Choroid plexus epithelial cell (primary cell): ENCODE results near the gene HINFP.

ENCODE experiments used
- DNase-seq: peaks from one replicate; pipeline ENCODE4 v3.0.0-alpha.2; 2010; ENCODE audit warnings: low read depth
- H3K4me3 ChIP-seq: 2 replicates; pipeline ENCODE4 v1.5.1; 2011; ENCODE audit warnings: low read depth, mild to moderate bottlenecking, control low read depth, low read length, moderate library complexity
- CTCF ChIP-seq: conservative IDR thresholded peaks from 2 replicates; pipeline ENCODE4 v1.5.1; 2011; ENCODE audit warnings: low read depth, mild to moderate bottlenecking, control low read depth, inconsistent platforms, low read length, moderate library complexity

The HINFP gene

GRCh38 chr11:119118227-119118626 is 3.2 kb upstream of the HINFP start:
- H3K4me3 ChIP-seq = no peak overlapping the region
- TF ChIP-seq CTCF = no peak

GRCh38 chr11:119118946-119119345 is 2.4 kb upstream of the HINFP start:
- no peak for TF ChIP-seq CTCF
- no peak overlapping the region for H3K4me3 ChIP-seq
- DNase-seq = no peak

More at GRCh38 chr11:119118227-119118626, 3.2 kb upstream of the HINFP start:
- DNase-seq = no peak

GRCh38 chr11:119120639-119121007 is 757 bp upstream of the HINFP start:
- H3K4me3 ChIP-seq = peak overlapping the region; percentile 62
- DNase-seq = peak; percentile 86

GRCh38 chr11:119121811-119122124 is 388 bp downstream of the HINFP start:
- no peak for DNase-seq
- no peak for TF ChIP-seq CTCF
- peak overlapping the region; percentile 79 for H3K4me3 ChIP-seq

More at GRCh38 chr11:119120639-119121007, 757 bp upstream of the HINFP start:
- no peak for TF ChIP-seq CTCF

DNA sequence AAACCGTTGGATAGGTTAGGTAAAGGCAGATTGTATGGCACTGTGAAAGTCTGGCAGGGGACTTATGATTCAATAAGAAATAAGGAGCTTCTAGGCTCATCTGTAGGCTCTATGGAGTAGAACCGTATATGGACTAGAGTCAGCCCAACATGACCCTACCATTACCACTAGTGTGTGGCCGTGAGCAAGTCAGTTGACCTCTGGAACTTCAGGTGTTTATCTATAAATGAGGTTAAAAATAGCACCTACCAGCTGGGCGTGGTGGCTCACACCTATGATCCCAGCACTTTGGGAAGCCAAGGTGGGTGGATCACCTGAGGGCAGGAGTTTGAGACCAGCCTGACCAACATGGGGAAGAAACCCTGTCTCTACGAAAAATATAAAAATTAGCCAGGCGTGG is 4.4 kb downstream of the HINFP start:
- no peak for DNase-seq
- TF ChIP-seq CTCF = no peak
- H3K4me3 ChIP-seq = no peak overlapping the region

DNA sequence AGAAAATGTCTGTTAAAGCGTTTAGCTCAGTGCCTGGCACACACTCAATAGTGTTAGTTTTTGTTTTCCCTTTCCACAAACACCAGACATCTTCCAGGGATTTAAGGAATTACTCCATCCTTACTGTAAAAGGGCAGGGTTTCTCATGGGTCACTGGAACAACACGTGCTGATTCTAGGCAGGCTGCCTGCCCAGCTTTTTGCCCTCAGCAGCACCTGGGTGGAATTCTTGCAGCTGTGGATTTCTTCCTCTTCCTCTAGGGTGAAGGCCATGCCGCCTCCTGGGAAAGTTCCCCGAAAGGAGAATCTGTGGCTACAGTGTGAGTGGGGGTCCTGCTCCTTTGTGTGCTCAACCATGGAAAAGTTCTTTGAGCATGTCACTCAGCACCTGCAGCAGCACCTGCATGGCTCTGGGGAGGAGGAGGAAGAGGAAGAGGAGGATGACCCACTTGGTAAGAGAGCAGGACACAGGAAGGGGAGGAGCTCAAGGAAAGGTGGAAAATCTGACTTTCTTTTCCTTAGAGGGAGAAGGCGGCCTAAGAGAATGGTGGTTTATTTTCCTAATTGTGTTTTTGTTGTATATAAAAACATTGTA is 5.4 kb downstream of the HINFP start:
- DNase-seq = no peak
- H3K4me3 ChIP-seq = no peak overlapping the region
- TF ChIP-seq CTCF = no peak

GRCh38 chr11:119130662-119131061 is 9.3 kb downstream of the HINFP start:
- TF ChIP-seq CTCF = no peak
- no peak overlapping the region for H3K4me3 ChIP-seq
- DNase-seq = peak; percentile 41
